Measurements from ENCODE around the gene NBR1.
"Not testable (repeated sequence)": the region's sequence is repeated elsewhere in the genome, so short reads cannot be mapped to it uniquely, and the experiment has no call there.

The NBR1 gene

GRCh38 chr17:43219746-43220380 lies 48.8 kb downstream of the NBR1 start:
- Mint-ChIP-seq H3K4me3 (no peak overlapping the region), H3K27ac (no peak overlapping the region), H3K36me3 (peaks cover 8% of the 10 kb centered on the region), H3K27me3 (no peaks in the 10 kb centered on the region), H3K9me3 (no peaks in the 10 kb centered on the region), H3K4me1 (peaks cover 25% of the 10 kb centered on the region)

GRCh38 chr17:43220511-43221125 lies 49.6 kb downstream of the NBR1 start:
- Mint-ChIP-seq H3K4me3 (no peak overlapping the region), H3K27me3 (no peaks in the 10 kb centered on the region), H3K27ac (no peak overlapping the region), H3K36me3 (peaks cover 8% of the 10 kb centered on the region), H3K9me3 (no peaks in the 10 kb centered on the region), H3K4me1 (peaks cover 25% of the 10 kb centered on the region)

- H3K27me3 Mint-ChIP-seq: no peaks in the 10 kb centered on the region
- peaks cover 2% of the 10 kb centered on the region for H3K36me3 Mint-ChIP-seq
- H3K27ac Mint-ChIP-seq: no peak overlapping the region
These were observed 53.2 kb downstream of the NBR1 start for GRCh38 chr17:43224146-43224705.

DNA sequence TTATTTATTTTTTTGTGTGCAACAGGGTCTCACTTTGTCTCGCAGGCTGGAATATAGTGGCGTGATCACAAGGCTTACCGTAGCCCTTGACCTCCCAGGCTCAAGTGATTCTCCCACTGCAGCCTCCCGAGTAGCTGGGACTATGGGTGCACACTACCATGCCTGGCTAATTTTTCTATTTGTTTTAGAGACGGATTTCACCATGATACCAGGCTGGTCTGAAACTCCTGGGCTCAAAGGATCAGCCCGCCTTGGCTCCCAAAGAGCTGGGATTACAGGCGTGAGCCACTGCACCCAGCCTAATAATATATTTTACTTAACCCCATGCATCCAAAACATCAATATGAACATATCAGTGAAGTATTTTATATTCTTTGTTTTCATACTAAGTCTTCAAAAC lies 55.4 kb downstream of the NBR1 start:
- Mint-ChIP-seq H3K4me3 (no peak overlapping the region), H3K9me3 (no peaks in the 10 kb centered on the region), H3K27me3 (no peaks in the 10 kb centered on the region), H3K36me3 (peaks cover 2% of the 10 kb centered on the region), H3K27ac (no peak overlapping the region), H3K4me1 (no peaks in the 10 kb centered on the region)

More at GRCh38 chr17:43224146-43224705, 53.2 kb downstream of the NBR1 start:
- Mint-ChIP-seq H3K4me3 (no peak overlapping the region), H3K4me1 (no peaks in the 10 kb centered on the region), H3K9me3 (no peaks in the 10 kb centered on the region)

- H3K36me3 Mint-ChIP-seq, H3K9me3 Mint-ChIP-seq, H3K27me3 Mint-ChIP-seq, H3K4me3 Mint-ChIP-seq, H3K27ac Mint-ChIP-seq, H3K4me1 Mint-ChIP-seq: not testable (repeated sequence)
These were observed 57.2 kb downstream of the NBR1 start, which contains the start of gene CCDC200 for GRCh38 chr17:43228020-43228782. Gene CCDC200, minus strand, starts transcription at chr17:43228623. Its CDS starts 69 bp downstream, at chr17:43228554.

GRCh38 chr17:43231205-43232020 lies 60.4 kb downstream of the NBR1 start:
- not testable (repeated sequence) for H3K9me3 Mint-ChIP-seq, H3K4me3 Mint-ChIP-seq, H3K27ac Mint-ChIP-seq

GRCh38 chr17:43232021-43232699 lies 61.1 kb downstream of the NBR1 start:
- not testable (repeated sequence) for H3K9me3 Mint-ChIP-seq, H3K36me3 Mint-ChIP-seq, H3K27me3 Mint-ChIP-seq, H3K4me1 Mint-ChIP-seq, H3K27ac Mint-ChIP-seq
- peak overlapping the region; percentile 2 for H3K4me3 Mint-ChIP-seq

More at GRCh38 chr17:43231205-43232020, 60.4 kb downstream of the NBR1 start:
- H3K36me3 Mint-ChIP-seq, H3K27me3 Mint-ChIP-seq, H3K4me1 Mint-ChIP-seq: not testable (repeated sequence)

DNA sequence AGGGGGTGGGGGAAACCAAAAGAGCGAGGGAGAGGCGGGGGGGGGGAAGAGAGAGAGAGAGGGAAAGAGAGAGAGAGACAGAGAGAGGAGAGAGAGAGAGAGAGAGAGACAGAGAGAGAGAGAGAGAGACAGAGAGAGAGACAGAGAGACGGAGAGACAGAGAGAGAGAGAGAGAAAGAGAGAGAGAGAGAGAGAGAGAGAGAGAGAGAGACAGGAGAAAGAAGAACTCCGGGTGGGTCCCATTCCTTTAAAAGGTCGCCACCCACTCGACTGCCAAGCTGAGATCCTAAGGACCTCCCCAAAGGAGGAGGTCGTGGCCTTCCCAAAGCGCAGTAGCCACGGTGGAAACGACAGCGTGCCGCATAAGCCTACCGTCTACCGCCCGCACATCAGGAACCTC lies 62.2 kb downstream of the NBR1 start:
- H3K4me3 Mint-ChIP-seq: not testable (repeated sequence)

DNA sequence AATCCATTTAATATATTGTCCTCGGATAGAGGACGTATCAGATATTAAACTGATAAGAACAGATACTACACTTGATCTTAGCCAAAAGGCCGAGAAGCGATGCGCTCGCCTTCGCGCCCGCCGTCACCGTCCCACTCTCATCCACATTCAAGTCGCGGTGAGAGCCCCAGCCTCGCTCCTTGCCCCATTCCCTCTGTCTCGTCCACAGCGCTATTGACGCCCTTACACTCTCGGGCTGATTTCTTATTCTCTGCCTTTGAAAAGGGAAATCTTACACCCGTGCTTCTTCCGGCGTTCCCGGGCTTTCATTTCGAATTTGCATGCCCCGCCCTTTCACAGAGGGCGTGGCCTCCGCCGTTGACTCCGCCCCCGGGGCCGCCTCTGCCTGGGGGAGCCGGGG lies 62.9 kb downstream of the NBR1 start, which contains the start of gene RNU2-1:
RNU2-1 (minus strand) TSS at position 101 of the 400 bp plus-strand sequence.
- H3K4me1 Mint-ChIP-seq, H3K36me3 Mint-ChIP-seq, H3K9me3 Mint-ChIP-seq, H3K27me3 Mint-ChIP-seq, H3K4me3 Mint-ChIP-seq: not testable (repeated sequence)
- H3K27ac Mint-ChIP-seq: peak within 1 kb of the TSS; percentile 55

More for the DNA sequence above, 62.2 kb downstream of the NBR1 start:
- H3K27ac Mint-ChIP-seq: peak overlapping the region; percentile 55
- not testable (repeated sequence) for H3K4me1 Mint-ChIP-seq, H3K36me3 Mint-ChIP-seq, H3K27me3 Mint-ChIP-seq, H3K9me3 Mint-ChIP-seq

GRCh38 chr17:43239597-43239996 lies 68.6 kb downstream of the NBR1 start:
- H3K36me3 Mint-ChIP-seq, H3K27ac Mint-ChIP-seq, H3K4me1 Mint-ChIP-seq: not testable (repeated sequence)

GRCh38 chr17:43240596-43241352 lies 69.8 kb downstream of the NBR1 start:
- H3K27me3 Mint-ChIP-seq, H3K36me3 Mint-ChIP-seq, H3K4me1 Mint-ChIP-seq, H3K9me3 Mint-ChIP-seq, H3K4me3 Mint-ChIP-seq, H3K27ac Mint-ChIP-seq: not testable (repeated sequence)

More at GRCh38 chr17:43239597-43239996, 68.6 kb downstream of the NBR1 start:
- H3K4me3 Mint-ChIP-seq, H3K9me3 Mint-ChIP-seq, H3K27me3 Mint-ChIP-seq: not testable (repeated sequence)

GRCh38 chr17:43246456-43246855 lies 75.4 kb downstream of the NBR1 start:
- not testable (repeated sequence) for H3K27ac Mint-ChIP-seq, H3K4me1 Mint-ChIP-seq, H3K4me3 Mint-ChIP-seq, H3K36me3 Mint-ChIP-seq, H3K9me3 Mint-ChIP-seq, H3K27me3 Mint-ChIP-seq
